ENCODE data around the gene VPS51.

DNA sequence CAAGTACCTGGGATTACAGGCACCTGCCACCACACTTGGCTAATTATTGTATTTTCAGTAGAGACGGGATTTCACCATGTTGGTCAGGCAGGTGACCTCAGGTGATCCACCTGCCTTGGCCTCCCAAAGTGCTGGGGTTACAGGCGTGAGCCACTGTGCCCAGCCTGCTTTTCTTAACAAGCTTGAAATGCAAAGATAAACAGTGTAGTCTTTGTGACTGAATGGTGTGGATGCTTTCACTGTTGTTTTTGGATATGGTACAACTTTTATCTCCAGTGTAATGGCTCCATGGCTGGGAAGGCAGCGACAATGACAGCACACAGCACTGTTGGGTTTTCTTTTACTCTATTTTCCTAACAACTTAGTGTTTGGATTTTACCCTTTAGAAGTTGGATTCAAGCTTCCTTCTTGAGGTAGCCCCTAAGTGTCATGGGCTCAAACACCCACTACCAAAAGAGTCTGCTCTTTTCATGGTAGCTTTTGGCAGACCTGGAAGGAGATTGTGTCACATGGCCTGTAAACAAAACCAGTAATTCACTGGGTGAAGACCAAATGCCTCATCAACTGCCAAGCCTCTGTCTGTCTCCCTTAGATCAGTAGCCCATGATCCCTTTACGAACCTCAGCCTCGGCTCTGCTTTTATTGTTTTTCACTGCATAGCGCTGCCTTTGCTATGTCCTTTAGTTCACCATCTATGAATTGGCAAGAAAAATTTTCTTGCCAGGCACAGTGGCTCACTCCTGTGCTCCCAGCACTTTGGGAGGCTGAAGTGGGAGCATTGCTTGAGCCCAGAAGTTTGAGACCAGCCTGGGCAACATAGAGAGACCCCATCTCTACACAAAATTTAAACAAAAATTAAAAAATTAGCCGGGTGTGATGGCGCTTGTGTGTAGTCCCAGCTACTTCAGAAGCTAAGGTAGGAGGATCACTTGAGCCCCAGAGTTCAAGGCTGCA is 6.4 kb downstream of the VPS51 start:
- TF ChIP-seq, protein P1, sequence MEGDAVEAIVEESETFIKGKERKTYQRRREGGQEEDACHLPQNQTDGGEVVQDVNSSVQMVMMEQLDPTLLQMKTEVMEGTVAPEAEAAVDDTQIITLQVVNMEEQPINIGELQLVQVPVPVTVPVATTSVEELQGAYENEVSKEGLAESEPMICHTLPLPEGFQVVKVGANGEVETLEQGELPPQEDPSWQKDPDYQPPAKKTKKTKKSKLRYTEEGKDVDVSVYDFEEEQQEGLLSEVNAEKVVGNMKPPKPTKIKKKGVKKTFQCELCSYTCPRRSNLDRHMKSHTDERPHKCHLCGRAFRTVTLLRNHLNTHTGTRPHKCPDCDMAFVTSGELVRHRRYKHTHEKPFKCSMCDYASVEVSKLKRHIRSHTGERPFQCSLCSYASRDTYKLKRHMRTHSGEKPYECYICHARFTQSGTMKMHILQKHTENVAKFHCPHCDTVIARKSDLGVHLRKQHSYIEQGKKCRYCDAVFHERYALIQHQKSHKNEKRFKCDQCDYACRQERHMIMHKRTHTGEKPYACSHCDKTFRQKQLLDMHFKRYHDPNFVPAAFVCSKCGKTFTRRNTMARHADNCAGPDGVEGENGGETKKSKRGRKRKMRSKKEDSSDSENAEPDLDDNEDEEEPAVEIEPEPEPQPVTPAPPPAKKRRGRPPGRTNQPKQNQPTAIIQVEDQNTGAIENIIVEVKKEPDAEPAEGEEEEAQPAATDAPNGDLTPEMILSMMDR (IDR thresholded peaks at IDR 0.05) = no peak
- no peak for TF ChIP-seq EP300 (IDR thresholded peaks at IDR 0.05)
- no peak for TF ChIP-seq POLR2AphosphoS5 (IDR thresholded peaks at IDR 0.05)

Data from esophagus muscularis mucosa (tissue), 4 donors.